Stimulated activated CD4-positive, alpha-beta T cell treated with anti-CD3 and anti-CD28 coated beads, TNF-alpha, amount 100 ng/mL, for 1 hour (primary cell): ENCODE data around the gene TENT4B.

Experiments
- DNase-seq, 3 donors: peaks; one replicate each; pipeline ENCODE4 v3.0.0-alpha.2; 2020; ENCODE audit warnings: low read depth in 3 of 3, low spot score in 1 of 3

The TENT4B gene

GRCh38 chr16:50195276-50195675 is 42.2 kb downstream of the TENT4B start:
- no peak for DNase-seq

- no peak for DNase-seq
Observed at GRCh38 chr16:50195756-50196155, 42.6 kb downstream of the TENT4B start.

- no peak for DNase-seq
Observed at GRCh38 chr16:50197582-50197981, 44.5 kb downstream of the TENT4B start.

- DNase-seq: no peak
Observed at GRCh38 chr16:50198802-50199403, 45.8 kb downstream of the TENT4B start.

GRCh38 chr16:50201787-50202186 is 48.7 kb downstream of the TENT4B start:
- DNase-seq: no peak

GRCh38 chr16:50202926-50203624 is 50.0 kb downstream of the TENT4B start:
- no peak for DNase-seq

GRCh38 chr16:50203681-50204080 is 50.6 kb downstream of the TENT4B start:
- DNase-seq: no peak

- DNase-seq: no peak
Observed at GRCh38 chr16:50204453-50205108, 51.5 kb downstream of the TENT4B start.

GRCh38 chr16:50207652-50208051 is 54.5 kb downstream of the TENT4B start:
- no peak for DNase-seq

- DNase-seq: no peak
Observed at GRCh38 chr16:50208460-50208931, 55.4 kb downstream of the TENT4B start.

GRCh38 chr16:50209546-50210265 is 56.6 kb downstream of the TENT4B start:
- DNase-seq: no peak

GRCh38 chr16:50210266-50211038 is 57.3 kb downstream of the TENT4B start:
- DNase-seq: peak; percentile 15 to 35 (median 22)

- DNase-seq: no peak
Observed at GRCh38 chr16:50213939-50214519, 60.9 kb downstream of the TENT4B start.

GRCh38 chr16:50215680-50216079 is 62.6 kb downstream of the TENT4B start:
- DNase-seq: no peak

GRCh38 chr16:50216231-50216630 is 63.1 kb downstream of the TENT4B start:
- DNase-seq: no peak

GRCh38 chr16:50219402-50219975 is 66.4 kb downstream of the TENT4B start:
- no peak for DNase-seq

- no peak for DNase-seq
Observed at GRCh38 chr16:50224286-50224685, 71.2 kb downstream of the TENT4B start.

- no peak for DNase-seq
Observed at GRCh38 chr16:50227120-50227519, 74.0 kb downstream of the TENT4B start.

GRCh38 chr16:50227665-50228064 is 74.6 kb downstream of the TENT4B start:
- DNase-seq: no peak

- no peak for DNase-seq
Observed at GRCh38 chr16:50228364-50228868, 75.3 kb downstream of the TENT4B start.
